GM04503 (cell line): Measurements from ENCODE around the gene NRXN2.
"Not testable (repeated sequence)": the region's sequence is repeated elsewhere in the genome, so short reads cannot be mapped to it uniquely, and the experiment has no call there.

Experiments used
- DNase-seq: peaks from one replicate; pipeline ENCODE4 v3.0.0-alpha.2; 2012; ENCODE audit warnings: low read depth

The NRXN2 gene

DNA sequence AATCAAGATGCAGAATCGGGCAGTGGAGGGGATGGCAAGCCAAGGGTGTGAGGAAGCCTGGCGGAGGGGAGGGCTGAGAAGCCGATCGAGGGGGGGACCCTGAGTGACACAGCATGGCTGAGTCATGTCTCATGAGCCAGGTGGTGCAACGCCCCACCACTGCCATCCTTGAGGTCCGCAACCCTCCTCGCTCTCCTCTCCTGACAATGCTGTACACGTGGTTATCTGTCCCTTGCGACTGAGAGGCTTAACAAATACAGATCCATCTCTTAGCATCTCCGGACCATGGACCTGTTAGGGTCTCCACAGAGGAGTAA is 117.8 kb downstream of the NRXN2 start:
- DNase-seq: no peak

DNA sequence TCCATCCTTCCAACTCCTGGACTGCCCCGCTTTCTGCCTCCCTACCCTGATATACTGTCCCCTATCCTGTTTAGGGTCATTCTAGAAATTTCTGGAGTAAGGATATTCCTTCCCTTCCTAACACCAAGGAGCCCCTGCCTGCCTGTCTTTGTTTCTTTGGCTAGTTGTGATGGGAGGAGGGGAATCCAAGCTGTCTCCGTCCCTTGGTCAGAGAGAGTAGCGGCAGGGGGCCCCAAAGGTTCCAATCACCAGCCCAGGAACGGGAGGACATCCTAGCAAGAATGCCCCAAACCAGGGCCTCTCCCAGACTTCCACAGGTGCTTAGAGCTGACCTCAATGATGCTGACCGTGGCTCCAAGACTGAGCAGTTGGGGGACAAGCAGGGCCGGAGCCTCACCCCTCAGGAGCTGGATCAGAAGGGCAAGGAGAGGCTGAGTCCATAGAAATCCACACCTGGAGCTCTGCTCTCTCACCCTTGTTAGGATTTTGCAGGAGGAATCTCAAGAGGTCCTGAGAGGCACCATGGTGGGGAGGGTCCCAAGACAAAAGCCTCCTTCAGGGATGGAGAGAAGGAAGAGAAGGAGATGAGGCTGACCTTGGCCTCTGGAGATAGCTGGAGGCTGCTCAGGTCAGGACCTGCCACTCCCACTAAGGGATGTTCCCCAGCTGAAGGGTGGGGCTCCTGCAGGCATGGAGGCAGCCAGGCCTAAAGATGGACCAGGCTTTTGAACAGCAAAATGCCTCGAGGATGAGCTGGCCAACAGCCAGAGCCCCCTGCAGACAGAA is 118.3 kb downstream of the NRXN2 start:
- no peak for DNase-seq

DNA sequence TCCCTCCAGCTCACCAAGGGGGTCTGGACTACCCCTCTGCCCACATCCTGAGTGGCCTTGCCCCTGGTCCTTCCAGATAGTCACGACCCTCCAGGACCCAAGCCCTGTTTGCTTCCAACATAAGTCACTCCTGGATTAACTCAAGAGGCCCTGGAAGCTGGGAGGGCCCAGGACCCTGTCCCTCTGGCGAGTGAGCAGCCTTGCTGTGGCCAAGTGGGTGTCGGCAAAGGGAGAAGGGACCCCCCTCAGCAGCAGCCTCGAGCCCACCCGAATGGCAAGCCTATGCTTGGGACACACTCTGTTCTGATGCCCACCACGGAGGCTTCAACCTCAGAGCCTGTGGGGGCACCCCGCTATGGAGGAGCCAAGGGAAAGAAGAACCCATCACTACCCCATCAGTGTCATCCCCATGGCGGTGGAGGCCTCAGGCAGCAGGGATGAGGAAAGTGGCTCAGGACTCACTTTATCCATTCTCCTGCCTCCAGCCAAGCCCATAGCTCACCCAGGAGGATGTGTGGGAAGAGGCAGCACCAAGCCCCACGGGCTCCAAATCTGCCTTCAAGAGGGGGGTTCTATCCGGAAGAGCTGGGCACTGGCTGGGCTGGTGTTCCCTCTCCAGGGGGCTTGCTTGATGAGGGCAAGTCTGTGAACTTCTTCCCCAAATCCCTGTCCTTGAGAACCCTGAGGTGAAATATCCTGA is 119.4 kb downstream of the NRXN2 start:
- no peak for DNase-seq

DNA sequence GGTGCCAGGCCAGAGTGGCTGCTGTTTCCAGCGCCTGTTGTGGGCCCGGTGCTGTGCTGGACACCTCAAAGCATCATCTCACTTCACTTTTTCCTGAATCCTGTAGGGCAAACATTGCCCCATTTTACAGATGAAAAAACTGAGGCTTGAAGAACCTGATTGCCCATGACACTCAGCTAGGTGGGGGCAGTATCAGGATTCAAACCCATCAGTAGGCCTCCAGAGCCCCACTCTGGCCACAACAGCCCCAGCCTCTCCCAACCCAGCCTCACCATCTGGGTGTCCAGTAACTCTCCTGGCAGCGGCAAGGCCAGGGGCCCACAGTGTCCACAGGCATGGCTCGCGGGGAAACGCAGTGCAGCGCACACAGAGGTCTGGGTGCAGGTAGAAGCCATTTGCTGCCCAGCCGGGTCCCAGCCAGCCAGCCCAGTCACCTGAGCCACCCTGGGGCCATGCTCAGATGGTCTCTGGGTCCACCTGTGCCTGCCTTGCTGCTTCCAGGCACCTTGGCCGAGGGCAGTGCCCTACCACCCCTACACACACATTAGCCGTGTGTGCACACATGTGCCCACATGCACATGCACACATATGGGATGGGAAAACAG is 120.4 kb downstream of the NRXN2 start:
- no peak for DNase-seq

DNA sequence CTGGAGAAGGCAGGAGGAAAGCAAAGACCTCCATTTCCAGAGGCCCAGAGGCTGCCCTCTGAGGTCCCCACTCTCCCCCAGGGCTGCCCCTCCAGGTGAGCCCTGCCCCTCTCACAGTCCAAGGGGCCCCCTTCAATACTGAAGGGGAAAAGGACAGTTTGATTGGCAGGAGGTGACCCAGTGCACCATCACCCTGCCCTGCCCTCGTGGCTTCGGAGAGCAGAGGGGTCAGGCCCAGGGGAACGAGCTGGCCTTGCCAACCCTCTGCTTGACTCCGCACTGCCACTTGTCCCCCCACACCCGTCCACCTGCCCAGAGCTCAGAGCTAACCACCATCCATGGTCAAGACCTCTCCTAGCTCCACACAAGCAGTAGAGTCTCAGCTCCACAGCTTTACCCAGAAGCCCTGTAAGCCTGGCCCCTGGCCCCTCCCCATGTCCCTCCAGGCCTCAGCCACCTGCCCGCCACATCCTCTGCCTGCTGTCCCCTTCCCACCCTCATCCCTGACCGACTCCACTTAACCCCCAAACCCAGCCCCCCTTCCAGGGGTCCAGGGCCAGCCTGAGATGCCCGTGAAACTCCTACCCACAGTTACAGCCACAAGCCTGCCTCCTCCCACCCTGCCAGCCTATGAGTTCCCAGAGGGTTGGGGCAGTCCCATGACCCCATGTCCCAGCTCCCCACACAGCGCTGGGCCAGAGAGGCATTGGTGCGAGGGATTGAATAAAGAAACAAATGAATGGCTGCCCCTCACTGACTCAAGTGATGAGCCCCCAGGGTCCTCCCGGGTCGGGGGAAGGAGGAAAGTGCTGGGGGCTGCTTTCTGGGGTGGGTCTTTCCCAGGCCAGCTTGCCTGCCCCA is 121.2 kb downstream of the NRXN2 start:
- no peak for DNase-seq

DNA sequence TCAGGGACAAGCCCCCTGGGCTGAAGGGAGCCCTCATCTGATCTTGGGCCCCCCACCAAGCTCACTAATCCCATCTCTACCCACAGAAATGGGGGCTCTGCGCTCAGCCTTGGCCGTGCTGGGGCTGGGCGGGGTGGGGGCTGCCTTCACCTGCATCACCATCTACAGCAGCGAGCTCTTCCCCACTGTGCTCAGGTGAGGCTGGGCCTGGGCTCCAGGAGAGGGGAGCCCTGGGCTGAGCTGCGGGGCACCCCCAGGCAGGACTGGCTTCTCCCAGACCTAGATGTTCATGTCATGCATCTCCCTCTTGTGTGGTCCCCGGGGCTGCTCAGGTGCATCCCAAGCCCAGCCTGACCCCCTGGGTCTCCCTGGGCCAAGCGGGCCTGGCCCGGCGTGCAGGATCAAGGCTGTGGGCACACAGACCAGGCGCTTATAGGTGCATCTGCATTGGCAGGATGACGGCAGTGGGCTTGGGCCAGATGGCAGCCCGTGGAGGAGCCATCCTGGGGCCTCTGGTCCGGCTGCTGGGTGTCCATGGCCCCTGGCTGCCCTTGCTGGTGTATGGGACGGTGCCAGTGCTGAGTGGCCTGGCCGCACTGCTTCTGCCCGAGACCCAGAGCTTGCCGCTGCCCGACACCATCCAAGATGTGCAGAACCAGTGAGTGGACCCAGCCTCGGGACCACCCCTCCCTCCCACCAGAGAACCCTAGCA is 122.6 kb downstream of the NRXN2 start:
- no peak for DNase-seq

DNA sequence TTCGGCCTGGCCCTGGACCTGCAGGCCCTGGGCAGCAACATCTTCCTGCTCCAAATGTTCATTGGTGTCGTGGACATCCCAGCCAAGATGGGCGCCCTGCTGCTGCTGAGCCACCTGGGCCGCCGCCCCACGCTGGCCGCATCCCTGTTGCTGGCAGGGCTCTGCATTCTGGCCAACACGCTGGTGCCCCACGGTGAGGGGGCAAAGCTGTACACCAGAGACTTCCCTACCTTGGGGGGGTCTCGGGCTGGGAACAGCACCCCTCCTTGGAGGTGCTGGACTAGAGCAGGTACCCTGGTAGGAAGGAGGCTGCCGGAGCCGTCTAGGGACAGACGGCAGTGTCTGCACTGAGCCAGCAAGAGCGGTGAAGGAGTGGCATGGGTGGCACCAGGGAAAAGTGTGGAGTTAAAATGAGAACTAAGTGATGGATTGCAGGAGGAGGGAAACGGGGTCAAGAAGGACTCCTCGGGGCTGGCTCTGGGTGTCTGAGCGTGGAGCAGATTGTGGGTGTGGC is 123.2 kb downstream of the NRXN2 start:
- no peak for DNase-seq

DNA sequence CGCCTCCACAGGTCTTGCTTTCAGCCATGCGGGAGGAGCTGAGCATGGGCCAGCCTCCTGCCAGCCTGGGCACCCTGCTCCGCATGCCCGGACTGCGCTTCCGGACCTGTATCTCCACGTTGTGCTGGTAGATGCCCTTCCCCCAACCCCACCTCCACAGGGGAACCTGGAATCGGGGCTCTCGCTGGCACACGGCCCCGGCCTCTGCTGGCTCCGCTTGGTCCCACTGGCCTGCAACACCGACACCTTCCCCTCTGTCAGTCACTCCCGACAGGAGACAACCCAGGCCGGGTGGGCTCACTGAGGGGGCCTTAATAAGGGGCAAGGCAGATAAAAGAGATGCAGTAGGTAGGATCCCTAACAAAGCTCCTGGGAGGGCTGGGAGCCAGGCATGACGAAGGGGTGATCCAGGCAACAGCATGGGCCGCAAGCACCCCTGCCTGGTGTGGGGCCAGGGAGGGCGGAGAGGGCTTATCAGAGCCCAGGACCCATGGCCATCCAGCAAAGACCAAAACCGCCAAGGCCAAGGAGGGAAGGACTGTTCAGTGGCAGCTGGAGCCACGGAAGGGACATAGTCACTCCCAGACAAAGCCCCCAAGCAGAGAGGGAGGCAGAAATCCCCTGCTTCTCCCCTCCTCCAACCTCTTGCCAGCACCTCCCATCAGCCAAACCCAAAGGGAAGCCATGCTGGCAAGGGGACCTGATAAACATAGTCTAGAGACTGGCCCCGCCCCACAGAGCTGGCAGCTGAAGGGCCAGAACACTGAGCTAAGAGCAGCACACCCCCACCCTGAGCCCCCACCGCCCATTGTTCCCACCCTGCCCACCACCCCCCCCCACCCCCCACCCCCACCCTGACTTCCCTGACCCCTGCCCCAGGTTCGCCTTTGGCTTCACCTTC is 124.0 kb downstream of the NRXN2 start:
- no peak for DNase-seq

DNA sequence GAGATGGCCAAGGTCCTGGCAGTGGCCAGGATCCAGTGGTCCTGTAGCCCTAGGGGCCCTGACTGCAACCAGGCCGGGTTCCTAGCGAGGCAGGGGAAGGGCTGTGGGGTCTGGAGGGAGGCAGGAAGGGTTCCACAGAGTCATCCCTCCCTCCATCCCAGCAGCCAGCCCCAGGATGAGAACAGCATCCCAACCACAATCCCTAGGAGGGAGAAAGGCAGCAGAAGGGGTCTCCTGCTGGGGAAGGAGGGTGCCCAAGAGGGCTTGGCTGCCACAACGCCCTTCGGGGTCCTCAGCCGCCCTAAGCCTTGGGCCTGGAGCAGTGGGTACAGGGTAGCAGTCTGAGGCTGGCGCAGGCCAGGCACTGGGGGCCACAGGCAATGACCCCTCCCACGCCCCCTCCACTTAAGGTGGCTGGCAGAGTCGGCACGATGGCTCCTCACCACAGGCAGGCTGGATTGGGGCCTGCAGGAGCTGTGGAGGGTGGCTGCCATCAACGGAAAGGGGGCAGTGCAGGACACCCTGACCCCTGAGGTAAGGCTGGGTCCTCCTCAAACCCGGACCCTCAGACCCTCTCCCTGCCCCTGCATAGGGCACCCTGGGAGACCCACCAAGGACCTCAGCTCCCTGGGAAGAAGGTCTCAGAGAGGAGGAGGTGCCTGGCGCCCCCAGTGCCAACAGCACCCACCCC is 124.7 kb downstream of the NRXN2 start:
- no peak for DNase-seq

DNA sequence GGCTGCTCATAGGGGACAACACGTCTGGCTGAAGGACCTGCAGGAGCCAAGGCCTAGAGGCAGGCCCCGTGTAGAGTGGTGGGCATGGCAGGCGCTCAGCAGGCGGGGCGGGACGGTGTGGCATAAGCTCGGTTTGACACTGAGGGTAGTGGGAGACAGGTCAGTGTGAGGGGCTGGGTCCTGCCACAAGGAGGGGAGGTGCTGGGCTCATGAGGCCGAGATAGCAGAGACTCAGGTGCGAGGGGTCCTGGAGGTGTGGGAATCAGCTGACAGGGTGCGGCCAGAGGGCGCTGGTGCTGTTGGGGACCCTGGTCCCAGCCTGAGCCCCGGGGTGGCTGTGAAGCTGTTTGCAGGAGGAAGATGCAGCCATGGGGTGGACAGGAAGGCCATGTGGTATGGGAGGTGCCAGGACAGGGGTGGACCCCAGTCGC is 125.3 kb downstream of the NRXN2 start:
- DNase-seq: no peak

DNA sequence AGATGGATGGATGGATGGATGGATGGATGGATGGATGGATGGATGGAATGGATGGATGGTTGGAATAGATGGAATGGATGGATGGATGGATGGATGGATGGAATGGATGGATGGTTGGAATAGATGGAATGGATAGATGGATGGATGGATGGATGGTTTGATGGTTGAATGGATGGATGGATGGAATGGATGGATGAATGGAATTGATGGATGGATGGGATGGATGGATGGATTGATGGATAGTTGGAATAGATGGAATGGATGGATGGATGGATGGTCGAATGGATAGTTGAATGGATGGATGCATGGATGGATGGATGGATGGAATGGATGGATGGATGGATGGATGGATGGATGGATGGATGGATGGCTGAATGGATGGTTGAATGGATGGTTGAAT is 127.1 kb downstream of the NRXN2 start:
- not testable (repeated sequence) for DNase-seq

DNA sequence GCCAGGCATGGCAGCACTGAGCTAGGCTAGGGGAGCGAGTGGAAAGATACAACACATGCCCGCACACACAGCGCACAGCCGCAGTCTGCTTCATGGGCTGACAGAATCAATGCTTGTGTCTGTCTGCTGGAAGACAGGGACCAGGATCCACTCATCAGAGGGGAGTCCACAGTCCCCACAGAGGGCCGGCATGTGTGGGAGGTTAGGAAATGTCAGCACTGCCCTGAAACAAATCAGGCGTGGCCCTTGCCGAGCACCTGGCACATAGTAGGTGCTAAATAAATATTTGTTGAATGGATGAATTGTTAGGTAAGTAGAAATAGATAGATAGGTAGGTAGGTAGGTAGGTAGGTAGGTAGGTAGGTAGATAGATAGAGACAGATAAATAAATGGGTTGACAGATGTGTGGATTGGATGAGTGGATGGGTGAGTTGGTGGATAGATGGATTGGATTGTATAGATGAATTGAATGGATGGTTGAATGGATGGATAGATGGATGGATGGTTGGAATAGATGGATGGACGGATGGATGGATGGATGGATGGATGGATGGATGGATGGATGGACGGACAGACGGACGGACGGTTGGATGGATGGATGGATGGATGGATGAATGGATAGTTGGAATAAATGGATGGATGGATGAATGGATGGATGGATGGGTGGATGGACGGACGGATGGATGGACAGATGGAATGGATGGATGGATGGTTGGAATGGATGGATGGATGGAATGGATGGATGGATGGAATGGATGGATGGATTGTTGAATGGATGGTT is 128.6 kb downstream of the NRXN2 start:
- DNase-seq: no peak

DNA sequence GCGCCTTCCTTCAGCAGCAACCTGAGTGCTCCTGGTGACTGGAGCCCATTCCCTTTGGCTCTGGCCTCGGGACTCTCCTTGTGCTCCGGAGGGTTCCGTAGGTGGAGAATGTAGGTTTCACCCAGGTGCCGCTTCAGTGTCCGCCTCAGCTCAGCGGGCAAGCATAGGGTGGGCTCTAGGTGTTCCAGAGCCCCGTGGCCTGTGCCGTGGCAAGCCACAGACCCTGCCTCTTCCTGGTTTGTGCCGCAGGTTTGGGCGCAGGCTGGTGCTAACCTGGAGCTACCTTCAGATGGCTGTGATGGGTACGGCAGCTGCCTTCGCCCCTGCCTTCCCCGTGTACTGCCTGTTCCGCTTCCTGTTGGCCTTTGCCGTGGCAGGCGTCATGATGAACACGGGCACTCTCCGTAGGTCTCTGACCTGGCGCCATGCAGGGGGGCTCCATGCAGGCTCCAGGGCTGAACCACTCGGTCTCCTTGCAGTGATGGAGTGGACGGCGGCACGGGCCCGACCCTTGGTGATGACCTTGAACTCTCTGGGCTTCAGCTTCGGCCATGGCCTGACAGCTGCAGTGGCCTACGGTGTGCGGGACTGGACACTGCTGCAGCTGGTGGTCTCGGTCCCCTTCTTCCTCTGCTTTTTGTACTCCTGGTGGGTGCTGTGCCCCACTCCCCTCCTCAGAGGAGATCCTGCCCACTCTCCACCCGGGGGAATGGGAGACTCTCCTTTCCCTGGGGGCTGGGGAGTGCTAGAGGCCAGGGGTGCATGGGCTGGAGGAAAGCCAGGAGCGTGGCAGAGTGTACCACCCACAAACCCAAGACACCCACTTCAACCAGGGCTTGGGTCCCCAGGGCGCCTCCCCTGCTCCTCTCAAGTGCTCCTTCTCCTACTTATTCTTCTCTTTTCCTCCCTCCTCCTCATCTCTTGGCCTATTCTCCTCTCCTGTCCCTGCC is 129.6 kb downstream of the NRXN2 start:
- no peak for DNase-seq

DNA sequence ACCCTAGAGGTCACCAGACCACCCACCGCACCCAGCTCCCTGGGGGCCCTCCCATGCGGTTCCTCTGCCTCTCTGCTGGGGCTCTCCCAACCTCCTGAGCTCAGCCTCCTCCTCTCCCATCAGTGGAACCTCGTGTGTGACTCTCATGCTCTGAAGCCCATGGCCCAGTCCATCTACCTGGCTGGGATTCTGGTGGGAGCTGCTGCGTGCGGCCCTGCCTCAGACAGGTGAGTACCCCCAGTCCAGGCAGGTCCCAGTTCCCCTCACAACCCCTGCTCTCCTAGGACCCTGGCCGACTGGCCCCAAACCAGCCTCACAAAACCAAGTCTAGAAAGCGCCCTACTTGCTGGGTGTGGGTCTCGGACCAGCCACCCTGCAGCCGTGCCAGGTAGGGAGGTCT is 130.3 kb downstream of the NRXN2 start:
- DNase-seq: no peak

DNA sequence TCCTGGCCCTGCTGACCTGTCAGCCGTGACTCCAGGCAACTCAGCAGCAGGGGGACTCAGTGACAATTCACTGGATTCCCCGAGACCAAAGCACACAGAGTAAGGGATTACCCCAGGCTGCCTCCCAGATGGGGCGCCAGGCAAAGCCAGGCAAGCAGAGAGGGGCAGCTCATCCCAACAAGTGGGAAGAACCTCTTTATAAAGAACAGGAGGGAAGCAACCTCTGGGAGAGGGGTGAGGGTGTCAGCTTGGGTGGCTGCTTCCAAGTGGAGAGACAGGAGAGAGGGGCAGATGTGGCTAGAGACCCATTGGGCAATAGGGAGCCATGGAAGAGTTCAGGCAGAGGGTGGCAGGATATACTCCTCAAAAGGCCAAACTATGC is 130.8 kb downstream of the NRXN2 start:
- DNase-seq: no peak

DNA sequence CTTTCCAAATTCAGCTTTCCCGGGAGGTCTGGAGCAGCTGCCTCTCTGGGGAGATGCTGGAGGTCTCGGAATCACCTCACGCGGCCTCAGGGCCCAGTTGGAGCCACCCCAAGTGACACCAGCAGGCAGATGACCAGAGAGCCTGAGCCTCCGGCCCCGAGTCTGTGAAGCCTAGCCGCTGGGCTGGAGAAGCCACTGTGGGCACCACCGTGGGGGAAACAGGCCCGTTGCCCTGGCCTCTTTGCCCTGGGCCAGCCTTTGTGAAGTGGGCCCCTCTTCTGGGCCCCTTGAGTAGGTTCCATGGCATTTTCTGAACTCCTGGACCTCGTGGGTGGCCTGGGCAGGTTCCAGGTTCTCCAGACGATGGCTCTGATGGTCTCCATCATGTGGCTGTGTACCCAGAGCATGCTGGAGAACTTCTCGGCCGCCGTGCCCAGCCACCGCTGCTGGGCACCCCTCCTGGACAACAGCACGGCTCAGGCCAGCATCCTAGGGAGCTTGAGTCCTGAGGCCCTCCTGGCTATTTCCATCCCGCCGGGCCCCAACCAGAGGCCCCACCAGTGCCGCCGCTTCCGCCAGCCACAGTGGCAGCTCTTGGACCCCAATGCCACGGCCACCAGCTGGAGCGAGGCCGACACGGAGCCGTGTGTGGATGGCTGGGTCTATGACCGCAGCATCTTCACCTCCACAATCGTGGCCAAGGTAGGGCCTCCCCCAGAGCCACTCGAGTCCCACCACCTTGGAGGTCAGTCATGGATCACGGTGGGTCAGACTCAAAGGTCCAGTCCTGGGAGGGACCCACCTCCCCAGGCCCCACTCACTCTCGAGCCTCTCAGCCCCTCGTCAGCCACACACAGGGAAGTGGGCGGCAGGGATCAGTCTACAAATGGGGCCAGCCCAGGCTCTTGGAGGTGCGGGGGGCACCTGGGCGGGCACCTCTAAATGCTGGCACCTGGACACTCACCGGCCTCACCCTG is 131.5 kb downstream of the NRXN2 start:
- DNase-seq: no peak

DNA sequence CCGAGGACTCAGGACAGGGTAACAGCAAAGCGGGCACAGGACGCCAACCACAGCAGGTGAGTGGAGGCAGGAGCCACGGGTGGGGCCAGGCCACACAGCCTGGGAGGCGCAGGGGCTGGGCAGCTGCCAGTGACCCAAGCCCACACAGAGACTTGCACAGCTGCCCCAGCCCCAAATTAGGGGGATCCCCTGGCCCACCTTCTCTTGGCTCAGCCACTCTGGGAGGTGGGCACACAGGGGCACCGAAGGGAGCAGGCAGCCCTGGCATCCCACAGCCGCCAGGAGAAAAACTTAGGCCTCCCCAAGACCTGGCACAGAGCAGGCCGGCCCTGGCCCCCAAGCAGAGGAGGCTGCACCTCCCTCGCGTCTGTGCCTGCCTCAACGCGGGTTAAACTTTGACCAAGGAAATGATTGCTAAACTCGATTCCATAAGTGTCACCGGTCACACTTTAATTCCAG is 132.2 kb downstream of the NRXN2 start, which contains the start of gene SLC22A12:
SLC22A12 (plus strand) TSS at position 458 of the 459 bp plus-strand sequence. CDS start 337 bp downstream, outside the sequence.
- no peak for DNase-seq
